OCI-LY1 (cell line): ENCODE results near the gene RNASE12.
"Not testable (repeated sequence)": the region's sequence is repeated elsewhere in the genome, so short reads cannot be mapped to it uniquely, and the experiment has no call there.

ENCODE experiments used
- CTCF ChIP-seq: fragments of 200-600 bp; sonication (generic), shearing (Covaris generic); IDR thresholded peaks from 2 replicates; pipeline ENCODE4 v1.5.1; 2017; ENCODE audit warnings: mild to moderate bottlenecking, antibody characterized with exemption, low read length, moderate library complexity, mixed read lengths
- EZH2 ChIP-seq: fragments of 200-600 bp; sonication (generic), shearing (Covaris generic); IDR thresholded peaks from 2 replicates; pipeline ENCODE4 v1.8.0; 2017; ENCODE audit warnings: borderline replicate concordance, mixed run types, mild to moderate bottlenecking, antibody characterized with exemption, low read length, moderate library complexity, mixed read lengths

- TF ChIP-seq CTCF, EZH2: not testable (repeated sequence)
Measured at GRCh38 chr14:20567199-20567598, 24.0 kb downstream of the RNASE12 start.
